IPS-15b (cell line): ENCODE measurements around the gene PITPNM1.
"Not testable (repeated sequence)": the region's sequence is repeated elsewhere in the genome, so short reads cannot be mapped to it uniquely, and the experiment has no call there.

Experiments
- H3K27me3 ChIP-seq: one replicate; pipeline ENCODE4 v1.6.1; 2013; ENCODE audit warnings: low read length; ENCODE audit not compliant: control insufficient read depth, insufficient read depth
- H3K36me3 ChIP-seq: one replicate; pipeline ENCODE4 v1.6.1; 2013; ENCODE audit warnings: low read length; ENCODE audit not compliant: control insufficient read depth, insufficient read depth
- H3K4me1 ChIP-seq: one replicate; pipeline ENCODE4 v1.6.1; 2013; ENCODE audit warnings: mild to moderate bottlenecking, low read length; ENCODE audit not compliant: control insufficient read depth, insufficient read depth
- H3K4me3 ChIP-seq: one replicate; pipeline ENCODE4 v1.5.1; 2013; ENCODE audit warnings: low read depth, low read length
- H3K9ac ChIP-seq: one replicate; pipeline ENCODE4 v1.6.1; 2013; ENCODE audit warnings: low read depth, mild to moderate bottlenecking, low read length
- H3K9me3 ChIP-seq: one replicate; pipeline ENCODE4 v1.6.1; 2013; ENCODE audit warnings: mild to moderate bottlenecking, low read length; ENCODE audit not compliant: control insufficient read depth, insufficient read depth

PITPNM1 gene

DNA sequence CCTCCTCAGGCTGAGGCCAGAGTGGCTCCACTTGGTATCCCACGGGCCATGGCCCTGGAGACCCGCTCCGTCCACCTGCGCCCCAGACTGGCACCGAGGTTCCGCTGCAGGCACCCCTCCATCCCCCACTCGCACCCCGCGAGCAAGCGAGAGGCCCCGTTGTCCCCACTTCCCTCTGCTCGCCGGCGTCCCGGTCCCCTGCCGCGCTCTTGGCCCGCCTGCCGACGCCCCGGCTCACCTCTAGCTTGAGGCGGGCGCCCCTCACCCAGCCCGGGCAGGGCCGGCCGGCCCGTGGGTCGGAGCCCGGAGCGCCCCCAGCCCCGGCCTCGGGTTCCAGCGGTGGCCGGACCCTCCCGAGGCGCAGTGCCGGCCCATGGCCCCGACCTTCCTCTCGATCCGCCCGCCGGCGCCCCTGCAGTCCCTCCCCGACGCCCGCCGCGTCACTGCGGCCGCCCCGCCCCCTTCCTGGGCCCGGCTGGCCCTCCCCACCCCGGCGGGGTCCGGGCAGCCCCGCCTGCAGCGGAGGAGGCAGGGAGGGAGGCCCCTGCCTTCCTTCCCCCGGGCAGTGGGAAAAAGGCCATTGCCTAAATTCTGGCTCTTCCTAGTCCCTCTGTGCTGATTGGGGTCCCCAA is at the start of gene PITPNM1:
Gene PITPNM1, minus strand, starts transcription at position 414 of the 632 bp plus-strand sequence. CDS start 1,183 bp downstream, outside the sequence.
- Histone ChIP-seq H3K27me3 (peaks cover 2% of the 10 kb centered on the region), H3K36me3 (peaks cover 13% of the 10 kb centered on the region), H3K9ac (no peak within 1 kb of the TSS), H3K4me1 (peaks cover 4% of the 10 kb centered on the region), H3K4me3 (peak within 1 kb of the TSS; percentile 83), H3K9me3 (no peaks in the 10 kb centered on the region)

GRCh38 chr11:67551697-67552096 is 46.5 kb upstream of the PITPNM1 start:
- not testable (repeated sequence) for H3K4me3 ChIP-seq, H3K36me3 ChIP-seq, H3K4me1 ChIP-seq, H3K9ac ChIP-seq, H3K27me3 ChIP-seq, H3K9me3 ChIP-seq

GRCh38 chr11:67551127-67551526 is 46.0 kb upstream of the PITPNM1 start:
- Histone ChIP-seq H3K9me3 (peaks cover 4% of the 10 kb centered on the region), H3K9ac (no peak overlapping the region), H3K4me3 (no peak overlapping the region), H3K27me3 (no peaks in the 10 kb centered on the region), H3K36me3 (no peaks in the 10 kb centered on the region), H3K4me1 (no peaks in the 10 kb centered on the region)

DNA sequence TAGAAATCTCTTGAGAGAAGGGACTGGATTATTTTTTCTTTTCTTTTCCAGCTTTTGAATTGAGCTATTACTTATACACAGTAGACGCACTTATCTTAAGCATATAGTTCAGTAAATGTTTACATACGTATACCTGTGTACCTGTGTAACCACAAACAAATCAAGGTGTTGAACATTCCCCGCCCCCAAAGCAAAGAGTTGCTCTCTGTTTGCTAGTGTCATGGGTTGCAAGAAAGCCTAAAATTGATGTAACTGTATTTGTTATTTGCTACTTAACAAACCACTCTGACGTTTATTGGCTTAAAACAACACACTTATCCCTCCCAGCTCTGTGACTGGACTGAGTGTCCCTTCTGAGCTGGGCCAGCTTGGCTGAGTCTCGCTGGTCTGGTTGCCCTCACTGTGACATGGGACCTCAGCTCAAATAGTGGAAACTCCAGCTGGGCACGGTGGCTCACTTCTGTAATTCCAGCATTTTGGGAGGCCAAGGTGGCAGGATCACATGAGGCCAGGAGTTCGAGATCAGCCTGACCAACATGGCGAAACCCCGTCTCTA is 43.5 kb upstream of the PITPNM1 start:
- Histone ChIP-seq H3K4me1 (no peaks in the 10 kb centered on the region), H3K4me3 (no peak overlapping the region), H3K36me3 (no peaks in the 10 kb centered on the region), H3K27me3 (no peaks in the 10 kb centered on the region), H3K9me3 (peaks cover 4% of the 10 kb centered on the region), H3K9ac (no peak overlapping the region)

DNA sequence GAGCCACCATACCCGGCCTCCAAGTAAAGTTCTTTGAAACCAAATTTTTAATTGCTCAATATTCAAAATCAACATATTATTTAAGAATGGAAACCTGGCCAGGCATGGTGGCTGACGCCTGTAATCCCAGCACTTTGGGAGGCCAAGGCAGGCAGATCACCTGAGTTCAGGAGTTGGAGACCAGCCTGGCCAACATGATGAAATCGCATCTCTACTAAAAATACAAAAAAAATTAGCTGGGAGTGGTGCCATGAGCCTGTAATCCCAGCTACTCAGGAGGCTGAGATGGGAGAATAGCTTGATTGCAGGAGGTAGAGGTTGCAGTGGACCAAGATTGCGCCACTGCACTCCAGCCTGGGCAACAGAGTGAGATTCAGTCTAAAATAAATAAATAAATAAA is 42.9 kb upstream of the PITPNM1 start:
- H3K27me3 ChIP-seq, H3K4me3 ChIP-seq, H3K9ac ChIP-seq, H3K4me1 ChIP-seq, H3K36me3 ChIP-seq, H3K9me3 ChIP-seq: not testable (repeated sequence)

DNA sequence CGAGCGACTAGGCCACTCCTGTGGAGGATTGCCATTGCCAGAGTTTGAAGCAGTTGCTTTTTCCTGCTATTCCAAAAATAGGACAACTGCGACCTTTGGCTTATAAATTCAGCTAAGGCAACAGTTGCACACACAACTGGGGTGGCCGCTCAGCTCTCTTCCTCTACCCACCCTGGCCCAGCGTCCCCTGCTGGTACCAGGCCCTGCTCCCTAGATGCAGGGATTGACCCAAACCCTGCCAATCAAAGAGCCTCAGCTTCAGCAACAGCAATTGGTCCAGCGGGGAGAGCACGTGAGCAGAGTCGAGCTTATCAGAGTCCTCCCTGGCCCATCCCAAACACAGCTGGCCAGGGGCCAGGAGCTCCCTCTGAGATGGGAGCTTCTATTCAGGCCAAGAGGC is 40.1 kb upstream of the PITPNM1 start:
- Histone ChIP-seq H3K27me3 (no peaks in the 10 kb centered on the region), H3K4me3 (no peak overlapping the region), H3K9ac (no peak overlapping the region), H3K4me1 (peaks cover 4% of the 10 kb centered on the region), H3K36me3 (no peaks in the 10 kb centered on the region), H3K9me3 (no peaks in the 10 kb centered on the region)

DNA sequence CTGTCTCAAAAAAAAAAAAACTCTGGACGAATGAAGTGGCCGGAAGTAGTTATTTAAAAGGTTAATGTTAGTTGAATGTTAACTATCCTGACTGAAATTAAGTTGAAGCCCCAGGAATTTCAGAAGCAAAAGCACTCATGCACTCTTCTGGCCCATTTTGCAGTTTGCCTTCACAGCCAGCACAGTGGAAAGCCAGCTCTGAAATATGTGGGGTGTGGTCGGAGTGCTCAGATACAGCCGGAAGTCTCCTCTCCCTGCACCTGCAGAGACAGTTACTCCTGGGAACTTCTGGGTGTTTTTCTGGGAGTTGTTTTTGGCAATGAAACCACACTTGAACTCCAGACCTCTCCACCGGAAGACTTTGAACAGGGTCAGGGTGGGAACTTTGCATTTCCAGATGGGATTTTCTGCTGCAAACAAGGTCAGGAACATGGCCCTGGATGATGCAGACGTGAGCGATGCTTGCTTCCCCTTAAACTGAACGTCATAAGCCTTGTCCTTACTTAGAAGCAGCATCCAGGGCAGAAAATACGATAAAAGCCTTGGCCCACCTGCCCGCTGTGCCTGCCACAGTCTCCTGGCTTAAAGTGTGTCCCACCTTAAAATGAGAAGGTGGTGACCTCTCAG is 39.6 kb upstream of the PITPNM1 start:
- Histone ChIP-seq H3K36me3 (no peaks in the 10 kb centered on the region), H3K4me3 (no peak overlapping the region), H3K27me3 (no peaks in the 10 kb centered on the region), H3K4me1 (peaks cover 4% of the 10 kb centered on the region), H3K9ac (no peak overlapping the region), H3K9me3 (no peaks in the 10 kb centered on the region)

- no peak overlapping the region for H3K4me3 ChIP-seq
- H3K27me3 ChIP-seq, result no peaks in the 10 kb centered on the region
- H3K36me3 ChIP-seq, result no peaks in the 10 kb centered on the region
- no peaks in the 10 kb centered on the region for H3K9me3 ChIP-seq
- H3K4me1 ChIP-seq, result peaks cover 4% of the 10 kb centered on the region
- H3K9ac ChIP-seq, result no peak overlapping the region
These were observed 38.4 kb upstream of the PITPNM1 start for GRCh38 chr11:67543585-67543984.

- Histone ChIP-seq H3K36me3 (no peaks in the 10 kb centered on the region), H3K4me3 (no peak overlapping the region), H3K9me3 (no peaks in the 10 kb centered on the region), H3K9ac (no peak overlapping the region), H3K27me3 (no peaks in the 10 kb centered on the region), H3K4me1 (peaks cover 4% of the 10 kb centered on the region)
These were observed 37.8 kb upstream of the PITPNM1 start for GRCh38 chr11:67542971-67543370.

GRCh38 chr11:67542169-67542568 is 37.0 kb upstream of the PITPNM1 start:
- peaks cover 4% of the 10 kb centered on the region for H3K4me1 ChIP-seq
- no peaks in the 10 kb centered on the region for H3K27me3 ChIP-seq
- H3K4me3 ChIP-seq, result no peak overlapping the region
- H3K9ac ChIP-seq, result no peak overlapping the region
- H3K36me3 ChIP-seq, result no peaks in the 10 kb centered on the region
- no peaks in the 10 kb centered on the region for H3K9me3 ChIP-seq

DNA sequence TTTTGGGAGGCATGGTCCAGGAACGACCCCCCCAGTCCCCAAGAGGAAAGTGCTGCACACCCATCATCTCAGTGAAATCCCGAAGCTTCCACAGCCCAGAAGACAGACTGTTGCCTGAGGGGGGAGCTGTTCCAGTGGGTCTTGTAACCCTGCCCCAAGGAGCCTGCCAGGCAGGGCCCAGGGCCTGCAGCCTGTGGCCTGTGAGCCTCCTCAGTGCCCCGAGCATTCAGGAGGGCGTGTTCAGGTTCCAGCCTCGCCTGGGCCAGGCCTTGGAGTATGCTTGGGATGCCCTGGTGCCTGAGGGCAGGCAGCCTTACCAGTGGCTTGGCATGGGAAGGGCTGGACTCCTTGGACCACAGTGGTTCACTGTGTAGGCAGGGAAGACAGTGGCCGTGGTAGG is 36.0 kb upstream of the PITPNM1 start:
- H3K9ac ChIP-seq, result no peak overlapping the region
- H3K4me3 ChIP-seq, result no peak overlapping the region
- no peaks in the 10 kb centered on the region for H3K27me3 ChIP-seq
- peaks cover 4% of the 10 kb centered on the region for H3K4me1 ChIP-seq
- no peaks in the 10 kb centered on the region for H3K36me3 ChIP-seq
- H3K9me3 ChIP-seq, result no peaks in the 10 kb centered on the region

DNA sequence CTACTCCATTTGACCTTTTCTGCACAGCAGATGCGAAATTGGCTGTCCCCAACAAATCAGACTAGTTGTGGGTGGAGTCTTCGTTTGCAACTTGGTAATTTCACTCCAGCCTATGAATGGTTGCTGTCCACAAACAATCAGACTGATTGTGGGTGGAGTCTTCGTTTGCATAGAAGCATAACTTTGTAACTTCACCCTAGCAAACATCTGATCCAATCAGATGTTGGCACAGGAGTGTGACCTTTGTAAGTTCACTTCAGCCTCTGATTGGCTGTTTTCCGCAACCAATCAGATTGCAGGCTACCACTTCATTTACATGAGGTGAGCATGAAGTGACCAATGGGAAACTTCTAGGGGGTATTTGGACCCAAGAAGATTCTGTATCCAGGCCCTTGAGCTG is 34.4 kb upstream of the PITPNM1 start:
- no peak overlapping the region for H3K9ac ChIP-seq

More for the DNA sequence above, 34.4 kb upstream of the PITPNM1 start:
- no peaks in the 10 kb centered on the region for H3K36me3 ChIP-seq
- no peak overlapping the region for H3K4me3 ChIP-seq
- no peaks in the 10 kb centered on the region for H3K27me3 ChIP-seq
- no peaks in the 10 kb centered on the region for H3K9me3 ChIP-seq
- H3K4me1 ChIP-seq, result peaks cover 4% of the 10 kb centered on the region
